ENCODE measurements around the gene TOP3A.

DNA sequence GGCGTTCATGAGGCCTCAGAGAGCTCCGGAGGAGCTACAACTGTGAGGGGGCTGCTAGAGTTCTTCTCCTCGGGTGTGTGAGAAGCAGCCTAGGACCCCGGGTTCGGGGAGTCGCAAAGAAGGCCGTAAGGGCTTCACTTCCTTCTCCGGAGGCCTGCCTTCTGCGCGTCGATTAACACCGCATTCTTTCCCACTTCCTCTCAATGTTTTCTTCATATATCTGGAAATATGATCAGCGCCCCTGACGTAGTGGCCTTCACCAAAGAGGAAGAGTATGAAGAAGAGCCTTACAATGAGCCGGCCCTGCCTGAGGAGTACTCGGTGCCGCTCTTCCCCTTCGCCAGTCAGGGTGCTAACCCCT is 748 bp upstream of the TOP3A start:
- TF ChIP-seq POLR2A (IDR thresholded peaks at IDR 0.05), result no peak
- TF ChIP-seq, protein P1, sequence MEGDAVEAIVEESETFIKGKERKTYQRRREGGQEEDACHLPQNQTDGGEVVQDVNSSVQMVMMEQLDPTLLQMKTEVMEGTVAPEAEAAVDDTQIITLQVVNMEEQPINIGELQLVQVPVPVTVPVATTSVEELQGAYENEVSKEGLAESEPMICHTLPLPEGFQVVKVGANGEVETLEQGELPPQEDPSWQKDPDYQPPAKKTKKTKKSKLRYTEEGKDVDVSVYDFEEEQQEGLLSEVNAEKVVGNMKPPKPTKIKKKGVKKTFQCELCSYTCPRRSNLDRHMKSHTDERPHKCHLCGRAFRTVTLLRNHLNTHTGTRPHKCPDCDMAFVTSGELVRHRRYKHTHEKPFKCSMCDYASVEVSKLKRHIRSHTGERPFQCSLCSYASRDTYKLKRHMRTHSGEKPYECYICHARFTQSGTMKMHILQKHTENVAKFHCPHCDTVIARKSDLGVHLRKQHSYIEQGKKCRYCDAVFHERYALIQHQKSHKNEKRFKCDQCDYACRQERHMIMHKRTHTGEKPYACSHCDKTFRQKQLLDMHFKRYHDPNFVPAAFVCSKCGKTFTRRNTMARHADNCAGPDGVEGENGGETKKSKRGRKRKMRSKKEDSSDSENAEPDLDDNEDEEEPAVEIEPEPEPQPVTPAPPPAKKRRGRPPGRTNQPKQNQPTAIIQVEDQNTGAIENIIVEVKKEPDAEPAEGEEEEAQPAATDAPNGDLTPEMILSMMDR (IDR thresholded peaks at IDR 0.05), result no peak
